OCI-LY3 (cell line): ENCODE data around the gene BCL2L13.

Experiments
- H2AFZ ChIP-seq: fragments of 200-600, 300-600 bp; shearing (Covaris generic); 2 replicates; pipeline ENCODE4 v1.6.0; 2014; ENCODE audit warnings: antibody characterized with exemption, low read depth, low read length
- H3K27ac ChIP-seq: fragments of 200-600, 300-600 bp; sonication (generic); 2 replicates; pipeline ENCODE4 v1.5.1; 2014; ENCODE audit warnings: mild to moderate bottlenecking, low read length, moderate library complexity, mixed read lengths
- H3K27me3 ChIP-seq: fragments of 200-600, 300-600 bp; sonication (generic); 2 replicates; pipeline ENCODE4 v1.6.1; 2014; ENCODE audit warnings: low read depth, low read length, mixed read lengths
- H3K36me3 ChIP-seq: fragments of 200-600, 300-600 bp; sonication (generic); replicated peaks from 2 replicates; pipeline ENCODE3; 2014; ENCODE audit warnings: low read depth, low read length, mixed read lengths
- H3K4me1 ChIP-seq: fragments of 300-600, 200-600 bp; sonication (generic); 2 replicates; pipeline ENCODE4 v1.6.1; 2014; ENCODE audit warnings: low read length, mixed read lengths
- H3K4me2 ChIP-seq: fragments of 200-600, 300-600 bp; sonication (generic); 2 replicates; pipeline ENCODE4 v1.6.1; 2014; ENCODE audit warnings: low read length, mixed read lengths
- H3K4me3 ChIP-seq: fragments of 300-600, 200-600 bp; sonication (generic); 2 replicates; pipeline ENCODE4 v1.5.1; 2014; ENCODE audit warnings: antibody characterized with exemption, mild to moderate bottlenecking, low read length, moderate library complexity
- H3K79me2 ChIP-seq: fragments of 300-600, 200-600 bp; shearing (Covaris generic); 2 replicates; pipeline ENCODE4 v1.6.1; 2014; ENCODE audit warnings: mild to moderate bottlenecking, low read length, mixed read lengths
- H3K9ac ChIP-seq: fragments of 300-600, 200-600 bp; shearing (Covaris generic); 2 replicates; pipeline ENCODE4 v1.6.0; 2014; ENCODE audit warnings: mild to moderate bottlenecking, low read length, moderate library complexity
- H3K9me3 ChIP-seq: fragments of 200-600, 300-600 bp; shearing (Covaris generic); 2 replicates; pipeline ENCODE4 v1.6.1; 2014; ENCODE audit warnings: low read length, mixed read lengths; ENCODE audit not compliant: insufficient read depth
- H4K20me1 ChIP-seq: fragments of 200-600, 300-600 bp; sonication (generic); 2 replicates; pipeline ENCODE4 v1.6.1; 2016; ENCODE audit warnings: low read length, mixed read lengths; ENCODE audit not compliant: insufficient read depth
- EZH2phosphoT487 ChIP-seq: fragments of 200-600 bp; shearing (Covaris generic); IDR thresholded peaks from 2 replicates; pipeline ENCODE4 v1.6.1; 2018; ENCODE audit warnings: antibody characterized with exemption, mixed run types, low read depth
- TF ChIP-seq, protein P1 (sequence below): fragments of 200-600, 300-600 bp; sonication (generic); IDR thresholded peaks from 2 replicates; pipeline ENCODE4 v1.5.1; 2014; ENCODE audit warnings: antibody characterized with exemption, low read length, low read depth

BCL2L13 gene

GRCh38 chr22:17779286-17780115, 140.9 kb downstream of the BCL2L13 start:
- TF ChIP-seq, protein P1, sequence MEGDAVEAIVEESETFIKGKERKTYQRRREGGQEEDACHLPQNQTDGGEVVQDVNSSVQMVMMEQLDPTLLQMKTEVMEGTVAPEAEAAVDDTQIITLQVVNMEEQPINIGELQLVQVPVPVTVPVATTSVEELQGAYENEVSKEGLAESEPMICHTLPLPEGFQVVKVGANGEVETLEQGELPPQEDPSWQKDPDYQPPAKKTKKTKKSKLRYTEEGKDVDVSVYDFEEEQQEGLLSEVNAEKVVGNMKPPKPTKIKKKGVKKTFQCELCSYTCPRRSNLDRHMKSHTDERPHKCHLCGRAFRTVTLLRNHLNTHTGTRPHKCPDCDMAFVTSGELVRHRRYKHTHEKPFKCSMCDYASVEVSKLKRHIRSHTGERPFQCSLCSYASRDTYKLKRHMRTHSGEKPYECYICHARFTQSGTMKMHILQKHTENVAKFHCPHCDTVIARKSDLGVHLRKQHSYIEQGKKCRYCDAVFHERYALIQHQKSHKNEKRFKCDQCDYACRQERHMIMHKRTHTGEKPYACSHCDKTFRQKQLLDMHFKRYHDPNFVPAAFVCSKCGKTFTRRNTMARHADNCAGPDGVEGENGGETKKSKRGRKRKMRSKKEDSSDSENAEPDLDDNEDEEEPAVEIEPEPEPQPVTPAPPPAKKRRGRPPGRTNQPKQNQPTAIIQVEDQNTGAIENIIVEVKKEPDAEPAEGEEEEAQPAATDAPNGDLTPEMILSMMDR: no peak
- no peak for TF ChIP-seq EZH2phosphoT487
- Histone ChIP-seq H3K9me3 (no peaks in the 10 kb centered on the region), H3K4me1 (peaks cover 73% of the 10 kb centered on the region), H3K27ac (peak overlapping the region; percentile 94), H3K4me3 (peak overlapping the region; percentile 83), H3K36me3 (peaks cover 20% of the 10 kb centered on the region), H3K27me3 (no peaks in the 10 kb centered on the region), H3K4me2 (peak overlapping the region; percentile 99), H3K79me2 (peaks cover 57% of the 10 kb centered on the region), H3K9ac (peak overlapping the region; percentile 97), H2AFZ (no peak overlapping the region), H4K20me1 (no peaks in the 10 kb centered on the region)

DNA sequence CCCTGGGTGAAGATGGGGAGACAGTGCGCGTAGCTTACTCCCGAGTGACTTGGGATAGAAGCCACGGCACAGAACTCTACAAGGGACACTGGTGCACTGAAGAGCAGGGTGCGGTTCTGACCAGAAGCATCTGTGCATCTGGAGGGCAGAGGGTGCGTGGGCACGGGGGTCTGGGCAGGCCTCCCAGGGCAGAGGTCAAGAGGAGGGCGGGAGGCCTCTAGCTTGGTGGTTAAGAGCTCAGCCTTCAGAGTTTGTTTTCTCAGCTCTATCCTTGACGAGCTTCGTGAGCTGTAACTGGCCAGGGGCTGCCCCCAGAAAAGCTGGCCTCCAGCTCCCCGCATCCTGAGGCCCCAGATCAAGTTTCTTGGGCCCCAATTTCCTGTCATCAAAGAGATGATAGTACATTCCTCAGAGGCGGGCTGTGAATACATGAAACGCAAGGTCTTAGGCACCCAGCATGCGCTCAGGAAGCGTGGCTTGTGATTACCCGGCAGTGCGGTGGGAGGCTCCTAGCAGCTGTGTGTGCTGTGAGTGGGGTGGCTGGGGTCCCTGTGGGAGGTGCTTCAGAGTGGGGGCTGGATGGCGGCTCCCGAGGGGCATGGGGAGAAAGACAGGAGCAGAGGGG, 141.7 kb downstream of the BCL2L13 start:
- H3K4me2 ChIP-seq: peak overlapping the region; percentile 99

More for the DNA sequence above, 141.7 kb downstream of the BCL2L13 start:
- Histone ChIP-seq H3K27me3 (no peaks in the 10 kb centered on the region), H3K36me3 (peaks cover 23% of the 10 kb centered on the region), H3K27ac (peak overlapping the region; percentile 94), H3K4me3 (peak overlapping the region; percentile 83), H3K9ac (peak overlapping the region; percentile 97), H2AFZ (no peak overlapping the region), H3K4me1 (peaks cover 66% of the 10 kb centered on the region), H4K20me1 (no peaks in the 10 kb centered on the region), H3K79me2 (peaks cover 55% of the 10 kb centered on the region), H3K9me3 (no peaks in the 10 kb centered on the region)
- TF ChIP-seq, protein P1: no peak
- TF ChIP-seq EZH2phosphoT487: no peak
